GM12878 (cell line): Measurements from ENCODE around the gene ABHD8. TPM values are rescaled to one million over a fixed set of nuclear protein-coding genes. Genes with fewer than 3 reads are reported as not detected.

Source experiments
- ATAC-seq: fragments of 200-7000 bp; cut with Tn5 transposase; 3 replicates; pipeline ENCODE4 v1.9.1; 2020; ENCODE audit warnings: mild to moderate bottlenecking, moderate library complexity
- BruUV-seq: library from RNA; stranded (reverse); fragments of 400-500 nt; replicated peaks from 2 replicates; lab custom pipeline; 2021; lab: Mats Ljungman, UMichigan
- CTCF ChIA-PET: fragments of 300-600 bp; sonication (Branson Sonifier 250); formaldehyde crosslinking; extraction: SDS; loops from one replicate; lab custom pipeline; 2021; ENCODE audit warnings: inconsistent platforms; lab: Yijun Ruan, JAX
- POLR2A ChIA-PET: fragments of 350-600 bp; formaldehyde crosslinking; extraction: SDS; loops from one replicate; lab custom pipeline; 2021; ENCODE audit warnings: inconsistent platforms; lab: Charles Lee
- RAD21 ChIA-PET: fragments of 300-600 bp; sonication (Branson Sonifier 250); formaldehyde crosslinking; loops from one replicate; lab custom pipeline; 2023; ENCODE audit warnings: antibody characterized with exemption; ENCODE audit not compliant: unreplicated experiment; lab: Charles Lee
- SMC1A ChIA-PET: fragments of 300-600 bp; sonication (Branson Sonifier 250); formaldehyde crosslinking; loops from one replicate; lab custom pipeline; 2023; ENCODE audit not compliant: unreplicated experiment, uncharacterized antibody; lab: Charles Lee
- DNase-seq: peaks from one replicate; pipeline ENCODE4 v3.0.0-alpha.2; 2011; ENCODE audit warnings: low read depth, low spot score
- FAIRE-seq: peaks from 3 replicates; lab custom pipeline; 2011; peaks lifted over from hg19 to GRCh38; lab: Jason Lieb, UNC
- H2AFZ ChIP-seq: 2 replicates; pipeline ENCODE4 v1.6.0; 2011; ENCODE audit warnings: low read depth, low read length, control low read depth; ENCODE audit not compliant: control insufficient read depth
- H3K27ac ChIP-seq: 2 replicates; pipeline ENCODE4 v1.5.1; 2011; ENCODE audit warnings: control low read depth; ENCODE audit not compliant: control insufficient read depth, insufficient read depth
- H3K27me3 ChIP-seq, 2 experiments: replicated peaks in 1 of 2; 2 replicates each; pipeline versions ENCODE4 v1.6.0 to v1.6.1; 2011; ENCODE audit warnings: low read length in 1 of 2; ENCODE audit not compliant: control insufficient read depth in 2 of 2, insufficient read depth in 2 of 2
- H3K36me3 ChIP-seq, 2 experiments: 2 replicates each; pipeline ENCODE4 v1.5.1; 2011; ENCODE audit warnings: low read length in 1 of 2; ENCODE audit not compliant: control insufficient read depth in 2 of 2, insufficient read depth in 2 of 2
- H3K4me1 ChIP-seq: 2 replicates; pipeline ENCODE4 v1.6.1; 2011; ENCODE audit warnings: mild to moderate bottlenecking, low read length, moderate library complexity, mixed read lengths; ENCODE audit not compliant: control insufficient read depth, insufficient read depth
- H3K4me2 ChIP-seq: 2 replicates; pipeline ENCODE4 v1.6.0; 2011; ENCODE audit warnings: control low read depth; ENCODE audit not compliant: control insufficient read depth, insufficient read depth
- H3K4me3 ChIP-seq: fragments of 200-600 bp; sonication (generic); 2 replicates; pipeline ENCODE4 v1.5.1; 2016
- H3K79me2 ChIP-seq: 2 replicates; pipeline ENCODE4 v1.6.0; 2011; ENCODE audit warnings: low read length; ENCODE audit not compliant: control insufficient read depth, insufficient read depth
- H3K9ac ChIP-seq: 2 replicates; pipeline ENCODE4 v1.8.0; 2011; ENCODE audit warnings: low read length, control low read depth, mixed read lengths; ENCODE audit not compliant: control insufficient read depth, insufficient read depth
- H3K9me3 ChIP-seq: replicated peaks from 3 replicates; pipeline ENCODE4 v1.5.1; 2011; ENCODE audit warnings: mild to moderate bottlenecking, low read length; ENCODE audit not compliant: control insufficient read depth, insufficient read depth
- H4K20me1 ChIP-seq: 2 replicates; pipeline ENCODE4 v1.6.0; 2011; ENCODE audit not compliant: control insufficient read depth, insufficient read depth
- CEBPB ChIP-seq, 2 experiments: fragments of 150-350 bp in 1 of 2; IDR thresholded peaks; 2 replicates each; pipeline ENCODE4 v1.6.1; 2012 to 2014; ENCODE audit warnings: low read depth in 2 of 2, low read length in 2 of 2, borderline replicate concordance in 1 of 2, inconsistent platforms in 1 of 2
- IRF4 ChIP-seq: IDR thresholded peaks from 2 replicates; pipeline ENCODE4 v1.6.1; 2011; ENCODE audit warnings: low read depth, low read length
- KAT2A ChIP-seq: conservative IDR thresholded peaks from 2 replicates; pipeline ENCODE4 v1.6.1; 2011; ENCODE audit warnings: low read depth, low read length; ENCODE audit not compliant: control insufficient read depth
- NKRF ChIP-seq: fragments of 450-650 bp; conservative IDR thresholded peaks from 2 replicates; pipeline ENCODE4 v1.6.1; 2017; ENCODE audit warnings: mild to moderate bottlenecking, moderate library complexity
- POU2F2 ChIP-seq: IDR thresholded peaks from 3 replicates; pipeline ENCODE4 v1.6.1; 2011; ENCODE audit warnings: low read depth, mild to moderate bottlenecking, low read length, borderline replicate concordance
- RCOR1 ChIP-seq: conservative IDR thresholded peaks from 2 replicates; pipeline ENCODE4 v1.6.1; 2012; ENCODE audit warnings: low read depth, low read length, improper control_type of control experiment
- RELA ChIP-seq: fragments of 450-650 bp; IDR thresholded peaks from 2 replicates; pipeline ENCODE4 v1.8.0; 2014; ENCODE audit warnings: borderline replicate concordance; ENCODE audit not compliant: partially characterized antibody
- RELB ChIP-seq: fragments of 450-650 bp; IDR thresholded peaks from 2 replicates; pipeline ENCODE4 v1.6.1; 2017; ENCODE audit warnings: low read depth, mild to moderate bottlenecking, moderate library complexity
- SIN3A ChIP-seq: IDR thresholded peaks from 2 replicates; pipeline ENCODE4 v1.6.1; 2012; ENCODE audit warnings: low read depth, low read length, improper control_type of control experiment
- STAT3 ChIP-seq: IDR thresholded peaks from 2 replicates; pipeline ENCODE4 v1.6.1; 2011; ENCODE audit warnings: low read depth, low read length, improper control_type of control experiment
- ZBTB33 ChIP-seq: fragments of 450-650 bp; IDR thresholded peaks from 2 replicates; pipeline ENCODE4 v1.6.1; 2017; ENCODE audit warnings: mild to moderate bottlenecking
- ZNF384 ChIP-seq: IDR thresholded peaks from 2 replicates; pipeline ENCODE4 v1.6.1; 2012; ENCODE audit warnings: low read depth, mild to moderate bottlenecking, low read length, improper control_type of control experiment, borderline replicate concordance
- ZNF622 ChIP-seq: fragments of 450-650 bp; IDR thresholded peaks from 2 replicates; pipeline ENCODE4 v1.6.1; 2017; ENCODE audit warnings: mild to moderate bottlenecking, inconsistent platforms
- WGBS: methylation state at CpG from one replicate; pipeline ENCODE4 v1.1.6; 2016; ENCODE audit warnings: low lambda C conversion rate; ENCODE audit not compliant: insufficient replicate concordance, insufficient coverage; ENCODE audit errors: missing lambda C conversion rate; 5-methylcytosine and 5-hydroxymethylcytosine counted together
- in situ Hi-C: fragments of 300-500 bp; cut with MboI; formaldehyde crosslinking; loops from 9 replicates; pipeline ENCODE4 v1.14.3; 2018; ENCODE audit warnings: mixed read lengths
- intact Hi-C: fragments of 100-400 bp; cut with micrococcal nuclease; formaldehyde crosslinking; loops from one replicate; pipeline ENCODE4 v1.14.2; 2022; ENCODE audit not compliant: unreplicated experiment
- polyA plus RNA-seq, 11 experiments: library from polyadenylated mRNA; depleted of rRNA in 4 of 11; unstranded in 6 of 11; stranded (reverse) in 5 of 11; fragments of >200 nt; fragmentation: Nextera tagmentation in 4 of 11; fragmentation: Illumina TruSeq in 1 of 11; extraction: Ambion mirVana in 4 of 11; extraction: Trizol in 1 of 11; gene quantifications; 1 replicate in 1 of 11; 2 replicates in 10 of 11; pipeline versions ENCODE4 v1.2.1 to v1.2.3, GENCODE V29; 2011 to 2016; ENCODE audit warnings: inconsistent platforms in 2 of 11, missing spikeins in 2 of 11, low read depth in 1 of 11
- total RNA-seq, 4 experiments: library from RNA; depleted of rRNA in 3 of 4; stranded (reverse); fragments of >200 nt in 3 of 4; fragmentation: Illumina TruSeq in 1 of 4; extraction: Trizol in 1 of 4; gene quantifications; 2 replicates each; pipeline versions ENCODE4 v1.2.1 to v1.2.3, GENCODE V29; 2013 to 2021

Gene ABHD8
- total and polyA plus RNA-seq, 10 of the 15 experiments (the other 5 are each of a cell fraction or from before 2014, with no cell fraction given) = 0.03 to 12.5 (median 6.0) TPM

- RAD21 ChIA-PET = interaction anchor here (0.6 to 1.1 kb wide), 2 partner anchors 18 to 231 kb away, joined by 3 to 5 read pairs; no protein-coding TSS in a partner anchor
- Histone ChIP-seq H3K9ac (no peak overlapping the region), H4K20me1 (no peaks in the 10 kb centered on the region), H3K4me2 (no peak overlapping the region), H3K79me2 (no peaks in the 10 kb centered on the region; the same call in 1 of the 2 replicates), H3K4me3 (no peak overlapping the region), H3K4me1 (peaks cover 9% of the 10 kb centered on the region), H2AFZ (no peak overlapping the region), H3K27ac (no peak overlapping the region), H3K9me3 (no peaks in the 10 kb centered on the region), H3K36me3 (peaks cover 2 to 13% of the 10 kb centered on the region in 2 experiments; a peak in 3 of 4 replicates), H3K27me3 (no peaks in the 10 kb centered on the region)
- CTCF ChIA-PET = interaction anchor here (1.3 to 6.9 kb wide), 3 partner anchors 13 to 564 kb away, joined by 3 to 120 read pairs (median 9); partner anchors contain the start of genes BABAM1 and USHBP1
- intact Hi-C loops = no loop called here
- DNase-seq (no peak), FAIRE-seq (no peak), ATAC-seq (no peak)
- SMC1A ChIA-PET = interaction anchor here (0.6 to 6.5 kb wide), 3 partner anchors 14 to 209 kb away, joined by 3 to 43 read pairs (median 3); partner anchors contain the start of genes BABAM1 and USHBP1
- POLR2A ChIA-PET = interaction anchor here (3.2 kb wide), 1 partner anchor 12 kb away, joined by 16 read pairs; the partner anchor contains the start of gene BABAM1
- in situ Hi-C loops = no loop called here
- BruUV-seq = no TSS peak
- WGBS = 88% methylated on average over 3 of the region's 3 CpGs
- no peak for TF ChIP-seq STAT3
- TF ChIP-seq IRF4 = no peak
- TF ChIP-seq NKRF = no peak
- TF ChIP-seq ZNF384 = no peak
- TF ChIP-seq SIN3A = no peak
- no peak for TF ChIP-seq CEBPB (IDR thresholded peaks at IDR 0.05; ENCODE audit: borderline replicate concordance in 1 of 2, low read depth in 2 of 2, low read length in 2 of 2)
- no peak for TF ChIP-seq ZNF622
- TF ChIP-seq KAT2A = no peak
- TF ChIP-seq RCOR1 = no peak
- TF ChIP-seq RELA = no peak
- TF ChIP-seq ZBTB33 = no peak
- TF ChIP-seq RELB = no peak
- TF ChIP-seq POU2F2 = no peak
These were observed 23.8 kb downstream of the ABHD8 start for GRCh38 chr19:17279436-17279835.
